Activated CD4-positive, alpha-beta T cell treated with anti-CD3 and anti-CD28 coated beads for 24 hours (primary cell): Measurements from ENCODE around the gene RAPGEF1.

Experiments used
- DNase-seq, 2 donors: peaks; one replicate each; pipeline ENCODE4 v3.0.0-alpha.2; 2020; ENCODE audit warnings: low read depth in 2 of 2

The RAPGEF1 gene

DNA sequence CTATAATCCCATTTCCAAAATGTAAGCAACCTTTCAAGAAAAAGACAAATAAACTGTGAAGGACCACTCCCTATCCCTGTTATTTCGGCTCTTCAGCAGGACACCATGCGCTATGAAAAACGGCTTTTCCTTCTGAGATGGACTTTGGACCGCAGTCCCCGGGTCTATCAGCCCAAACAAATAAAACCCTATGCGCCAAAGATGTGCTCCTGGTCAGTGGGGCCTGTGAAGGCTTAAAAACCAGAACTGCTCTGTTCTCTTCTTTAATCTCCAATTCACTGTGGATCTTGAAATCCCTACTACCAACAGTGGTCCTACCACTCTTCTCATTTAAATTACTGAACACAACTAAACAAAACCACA lies 33.3 kb downstream of the RAPGEF1 start:
- DNase-seq: no peak

DNA sequence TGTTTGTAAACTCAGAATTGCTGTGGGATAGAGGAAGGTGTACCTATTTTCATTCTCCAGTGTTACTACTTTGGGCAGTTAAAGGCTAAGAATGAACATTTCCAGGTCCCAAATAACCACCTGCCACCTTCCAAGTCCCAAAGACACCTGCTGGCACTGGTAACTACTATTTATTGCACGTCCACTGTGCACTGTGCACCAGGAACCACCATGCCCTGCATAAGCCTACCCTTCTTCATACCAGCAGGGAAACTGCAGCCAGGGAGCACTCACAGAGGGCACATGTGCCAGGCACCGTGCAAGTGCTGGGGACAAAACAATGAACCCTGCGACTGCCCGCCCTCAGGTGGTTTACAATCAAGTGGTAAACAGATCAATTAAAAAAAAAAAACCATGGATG lies 34.9 kb downstream of the RAPGEF1 start:
- DNase-seq: no peak

DNA sequence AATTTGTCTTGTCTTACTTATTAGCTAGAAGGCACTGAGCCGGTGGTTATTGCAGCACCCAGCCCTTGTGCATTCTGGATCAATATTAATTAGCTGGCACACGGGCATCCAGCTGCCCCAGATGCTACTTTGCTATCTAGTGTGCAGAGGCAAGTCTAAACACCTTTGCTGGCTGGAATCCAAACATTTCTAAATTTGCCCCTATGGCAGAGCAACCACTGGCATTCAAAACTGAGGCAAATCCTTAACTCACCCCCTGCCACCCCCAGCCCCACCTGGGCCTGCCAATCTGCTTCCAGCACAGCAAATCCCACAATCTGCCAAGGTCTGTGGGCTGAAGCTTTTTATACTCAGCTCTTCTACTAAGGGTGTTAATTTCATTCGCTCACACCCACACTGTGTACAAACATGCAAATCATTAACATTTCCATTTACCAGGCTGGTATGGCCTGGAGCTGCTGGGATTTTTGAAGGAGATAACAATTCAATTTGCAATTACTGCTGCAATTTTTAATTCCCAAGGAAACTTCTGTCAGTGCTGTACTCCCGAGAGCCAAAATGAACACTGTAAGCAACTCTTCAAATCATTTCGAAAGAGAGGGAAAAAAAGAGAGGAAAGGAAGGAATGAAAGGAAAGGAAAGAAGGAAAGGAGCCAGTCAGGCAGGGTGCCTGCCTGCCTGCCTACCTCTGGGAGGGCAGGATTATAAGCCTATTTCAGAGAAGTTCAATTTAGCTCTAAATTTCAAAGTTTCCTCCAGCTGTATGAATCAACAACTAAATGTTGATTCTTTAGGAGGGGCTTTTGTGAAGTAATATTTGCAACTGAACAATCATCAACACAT lies 35.5 kb downstream of the RAPGEF1 start:
- no peak for DNase-seq

DNA sequence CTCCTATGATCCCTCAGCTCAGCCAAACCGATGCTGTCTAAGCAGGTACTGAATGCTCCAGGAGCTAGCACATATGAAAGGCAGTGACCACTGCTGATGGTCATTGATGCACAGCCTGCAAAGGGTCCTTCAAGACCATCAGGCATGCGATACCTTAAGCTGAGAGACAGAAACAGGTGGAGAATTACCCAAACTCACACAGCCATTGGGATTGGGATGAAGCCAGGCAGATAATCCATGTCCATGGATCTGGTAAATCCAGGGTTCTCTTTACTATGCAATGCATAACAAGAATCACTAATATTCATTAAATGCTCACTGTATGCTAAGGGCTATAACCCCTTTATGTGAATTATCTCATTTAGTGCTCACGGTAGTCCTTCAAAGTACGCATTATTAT lies 36.2 kb downstream of the RAPGEF1 start:
- no peak for DNase-seq

DNA sequence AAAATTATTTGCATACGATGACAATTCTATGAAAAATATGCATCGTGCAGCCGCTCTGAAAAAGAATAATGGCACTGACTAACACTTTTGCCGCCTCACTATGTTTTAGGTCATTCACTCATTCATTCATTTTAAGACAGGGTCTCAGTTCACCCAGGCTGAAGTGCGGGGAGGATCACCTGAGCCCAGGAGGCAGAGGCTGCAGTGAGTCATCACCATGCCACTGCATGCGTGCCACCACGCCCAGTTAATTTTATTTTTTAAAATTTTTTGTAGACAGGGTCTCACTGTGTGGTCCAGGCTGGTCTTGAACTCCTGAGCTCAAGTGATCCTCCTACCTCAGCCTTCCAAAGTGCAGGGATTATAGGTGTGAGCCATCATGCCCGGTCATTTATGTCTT lies 37.0 kb downstream of the RAPGEF1 start:
- DNase-seq: no peak

DNA sequence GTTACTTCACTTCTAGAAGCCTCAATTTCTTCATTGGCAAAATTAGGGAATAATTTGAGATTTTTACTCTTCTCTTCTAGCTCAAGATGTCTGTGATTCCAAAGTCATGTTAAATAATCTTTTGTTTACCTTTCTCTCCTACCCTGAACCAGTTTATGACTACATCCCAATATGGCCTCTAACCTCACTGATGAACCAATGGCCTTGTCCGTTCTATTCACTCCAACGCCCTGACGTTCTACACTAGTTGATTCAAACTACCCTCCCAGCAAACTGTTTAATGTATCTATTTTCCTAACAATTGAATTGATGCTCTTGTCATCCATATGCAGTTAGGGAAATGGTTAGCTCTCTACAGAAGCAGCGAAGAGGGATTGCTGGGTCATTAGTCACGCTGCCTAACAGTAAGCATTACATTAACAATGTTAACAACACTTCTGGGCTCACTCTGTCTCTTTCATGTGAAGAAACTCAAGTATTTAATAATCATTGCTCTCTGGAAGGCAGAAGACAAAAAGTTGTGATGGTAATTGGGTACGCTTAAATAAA lies 38.0 kb downstream of the RAPGEF1 start:
- DNase-seq: no peak

DNA sequence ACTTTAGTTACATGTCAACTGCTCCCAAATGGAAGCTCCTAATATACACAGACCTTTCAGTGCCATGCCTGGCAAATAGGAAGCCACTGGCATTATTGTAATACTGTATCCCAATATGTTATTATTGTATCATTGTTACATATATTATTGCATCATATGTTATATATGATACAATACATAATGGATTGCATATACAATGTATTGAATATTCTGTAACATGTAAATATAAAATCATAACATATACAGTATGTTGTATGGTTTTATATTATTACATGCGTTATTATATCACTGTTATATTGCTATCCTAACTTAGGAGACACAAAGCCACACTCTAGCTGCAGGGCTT lies 38.5 kb downstream of the RAPGEF1 start:
- DNase-seq: no peak

DNA sequence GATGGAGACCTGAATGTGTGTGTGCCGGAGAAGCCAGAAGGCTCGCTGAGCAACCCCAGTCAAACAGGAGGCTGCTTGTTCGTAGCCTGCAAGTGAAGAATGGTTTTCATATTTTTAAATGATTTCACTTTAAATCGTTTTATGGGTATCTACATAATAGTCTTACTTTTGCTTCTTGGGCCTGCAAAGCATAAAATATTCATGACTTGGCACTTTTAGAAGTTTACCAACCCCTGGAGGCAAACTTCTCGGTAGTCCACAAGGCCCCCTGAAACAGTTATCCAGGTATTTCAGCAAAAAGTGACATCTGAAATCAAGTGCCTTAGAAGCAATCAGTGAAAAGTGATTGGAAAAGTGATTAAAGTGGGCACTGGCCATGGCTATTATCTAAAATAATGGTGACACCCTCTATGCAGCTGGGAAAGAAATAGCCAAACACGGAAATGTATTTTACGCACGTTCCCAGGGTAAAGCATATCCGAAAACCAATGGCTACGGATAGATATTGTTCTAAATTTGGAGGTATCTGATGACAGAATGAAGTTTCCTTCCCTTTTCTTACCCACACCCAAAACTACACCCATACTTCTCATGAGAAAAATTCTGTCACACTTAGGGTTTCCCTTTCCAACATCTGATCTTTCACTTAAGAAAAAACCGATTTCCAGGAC lies 39.0 kb downstream of the RAPGEF1 start:
- DNase-seq: no peak

DNA sequence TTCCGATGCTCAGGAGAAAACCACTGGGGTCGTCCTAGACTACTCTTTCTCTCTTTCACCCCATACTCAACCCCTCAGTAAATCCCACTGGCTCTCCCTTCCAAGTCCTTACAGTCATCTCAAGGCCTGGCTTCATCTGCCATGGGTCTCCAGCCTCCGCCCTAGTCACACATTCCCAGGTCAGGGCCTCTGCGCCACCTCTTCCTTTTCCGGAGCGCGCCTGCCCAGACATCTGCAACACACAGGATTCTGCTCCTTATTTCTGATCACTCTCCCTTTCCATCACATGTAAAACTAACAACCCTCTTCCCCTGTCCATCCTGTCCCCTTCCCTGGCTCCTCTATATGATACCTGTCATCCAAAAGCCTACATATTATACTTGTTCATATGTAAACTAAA lies 39.8 kb downstream of the RAPGEF1 start:
- no peak for DNase-seq

DNA sequence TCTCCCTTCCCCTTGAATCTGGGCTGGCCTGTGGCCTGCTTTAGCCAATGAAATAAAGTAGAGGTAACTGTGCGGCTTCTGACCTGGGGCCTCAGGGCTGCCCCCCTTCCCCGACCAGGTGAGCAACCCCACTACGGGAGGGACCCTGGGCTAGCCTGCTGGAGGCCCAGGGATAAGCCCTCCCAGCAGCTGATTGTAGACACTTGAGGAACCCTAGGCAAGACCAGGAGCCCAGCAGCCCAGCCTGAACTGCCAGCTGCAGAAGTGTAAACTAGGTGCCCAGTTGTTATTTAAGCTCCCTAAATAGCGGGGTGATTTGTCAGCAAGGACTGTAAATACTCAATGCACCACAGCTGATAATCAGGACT lies 41.3 kb downstream of the RAPGEF1 start:
- no peak for DNase-seq

DNA sequence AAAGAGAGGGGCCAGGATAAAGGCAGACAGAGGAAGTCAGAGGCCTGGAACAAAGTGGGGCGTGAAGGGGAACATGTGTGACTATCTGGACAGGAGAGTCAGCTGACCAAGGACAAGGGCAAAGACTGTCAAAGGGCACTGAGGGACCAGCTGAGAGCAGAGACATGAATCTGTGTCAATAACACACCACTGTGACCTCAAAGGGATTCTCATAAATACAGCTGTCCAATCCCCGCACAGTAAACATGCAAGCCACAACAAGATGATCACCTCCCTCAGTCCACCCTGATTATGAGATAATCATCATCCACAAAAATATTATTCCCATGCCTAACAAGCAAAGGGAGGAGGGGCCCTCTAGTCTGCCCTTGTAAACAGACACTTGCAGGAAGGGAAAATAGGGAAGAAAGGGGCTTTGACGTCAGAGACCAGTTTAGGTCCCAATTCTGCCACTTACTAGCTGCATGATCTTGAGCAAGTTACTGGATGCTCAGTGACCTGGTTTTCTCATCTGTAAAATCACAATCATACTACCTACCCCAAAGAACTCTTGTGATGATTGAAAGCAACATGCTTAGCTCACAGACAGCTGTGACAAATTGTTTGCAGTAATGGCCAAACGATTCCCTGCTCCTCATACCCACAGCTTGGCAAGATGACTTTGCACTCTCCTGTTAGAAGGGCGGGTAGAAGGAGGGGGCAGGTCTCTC lies 41.8 kb downstream of the RAPGEF1 start:
- no peak for DNase-seq

DNA sequence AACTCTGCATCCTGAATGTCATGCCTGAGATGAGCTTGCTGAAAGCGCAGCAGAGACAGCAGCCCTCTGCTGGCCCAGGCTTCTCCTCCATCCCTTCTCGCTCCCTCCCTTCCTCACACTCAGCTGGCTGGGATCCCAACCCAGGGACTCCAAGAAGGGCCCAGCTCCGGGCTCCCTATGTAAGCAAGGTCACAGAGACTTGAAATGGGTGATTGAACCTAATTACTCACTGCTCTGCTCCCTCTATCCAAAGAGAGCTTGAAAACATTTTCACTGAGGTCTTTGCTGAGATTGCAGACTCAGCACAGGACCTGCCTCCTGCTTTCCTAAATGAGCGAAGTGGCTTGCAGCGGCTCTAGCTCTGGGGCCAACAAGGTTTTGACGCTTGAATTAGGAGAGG lies 42.8 kb downstream of the RAPGEF1 start:
- DNase-seq: no peak

DNA sequence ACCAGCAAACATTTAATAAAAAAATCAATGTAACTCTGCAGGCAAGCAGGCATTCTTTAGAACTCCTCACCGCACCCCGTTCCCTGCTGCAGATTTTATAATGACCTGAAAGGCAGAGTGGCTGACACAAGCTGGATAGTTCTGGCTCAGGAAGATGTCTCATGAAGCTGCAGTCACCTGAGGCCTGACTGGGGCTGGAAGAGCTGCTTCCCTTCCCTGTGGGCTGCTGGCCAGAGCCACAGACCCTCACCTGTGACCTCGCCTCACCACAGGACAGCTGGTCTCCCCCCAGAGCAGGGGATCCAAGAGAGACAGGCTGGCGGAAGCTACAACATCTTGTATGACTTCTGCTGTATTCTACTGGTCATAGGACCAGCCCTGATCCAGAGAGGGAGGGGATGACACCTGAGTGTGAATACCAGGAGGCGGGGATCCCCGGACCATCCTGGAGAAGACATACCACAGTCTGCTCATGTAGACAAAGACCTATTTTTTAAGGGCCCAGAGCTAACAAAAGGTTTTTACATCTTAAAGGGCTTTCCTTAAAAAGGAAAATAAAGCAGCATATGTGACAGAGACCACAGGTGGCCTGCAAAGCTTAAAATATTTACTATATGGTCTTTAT lies 43.9 kb downstream of the RAPGEF1 start:
- no peak for DNase-seq

DNA sequence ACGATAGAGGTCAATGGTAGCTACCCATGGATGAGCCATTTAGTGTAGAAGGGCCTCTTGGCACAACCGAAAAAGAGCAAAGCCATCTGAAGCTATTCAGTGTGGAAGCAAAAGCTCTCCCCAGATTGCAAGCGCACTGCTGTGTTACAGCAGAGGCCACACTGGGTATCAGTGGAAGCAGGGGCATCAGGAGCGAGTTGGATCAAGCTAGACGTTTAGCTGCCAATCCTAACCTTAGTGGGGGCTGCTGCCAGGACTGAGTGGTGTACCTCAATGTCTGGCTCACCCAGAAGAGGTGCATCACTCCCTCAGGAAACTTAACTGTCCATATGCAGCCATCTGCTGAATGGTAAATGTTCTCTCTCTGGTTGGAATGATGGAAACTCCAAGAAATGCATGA lies 44.5 kb downstream of the RAPGEF1 start:
- no peak for DNase-seq

DNA sequence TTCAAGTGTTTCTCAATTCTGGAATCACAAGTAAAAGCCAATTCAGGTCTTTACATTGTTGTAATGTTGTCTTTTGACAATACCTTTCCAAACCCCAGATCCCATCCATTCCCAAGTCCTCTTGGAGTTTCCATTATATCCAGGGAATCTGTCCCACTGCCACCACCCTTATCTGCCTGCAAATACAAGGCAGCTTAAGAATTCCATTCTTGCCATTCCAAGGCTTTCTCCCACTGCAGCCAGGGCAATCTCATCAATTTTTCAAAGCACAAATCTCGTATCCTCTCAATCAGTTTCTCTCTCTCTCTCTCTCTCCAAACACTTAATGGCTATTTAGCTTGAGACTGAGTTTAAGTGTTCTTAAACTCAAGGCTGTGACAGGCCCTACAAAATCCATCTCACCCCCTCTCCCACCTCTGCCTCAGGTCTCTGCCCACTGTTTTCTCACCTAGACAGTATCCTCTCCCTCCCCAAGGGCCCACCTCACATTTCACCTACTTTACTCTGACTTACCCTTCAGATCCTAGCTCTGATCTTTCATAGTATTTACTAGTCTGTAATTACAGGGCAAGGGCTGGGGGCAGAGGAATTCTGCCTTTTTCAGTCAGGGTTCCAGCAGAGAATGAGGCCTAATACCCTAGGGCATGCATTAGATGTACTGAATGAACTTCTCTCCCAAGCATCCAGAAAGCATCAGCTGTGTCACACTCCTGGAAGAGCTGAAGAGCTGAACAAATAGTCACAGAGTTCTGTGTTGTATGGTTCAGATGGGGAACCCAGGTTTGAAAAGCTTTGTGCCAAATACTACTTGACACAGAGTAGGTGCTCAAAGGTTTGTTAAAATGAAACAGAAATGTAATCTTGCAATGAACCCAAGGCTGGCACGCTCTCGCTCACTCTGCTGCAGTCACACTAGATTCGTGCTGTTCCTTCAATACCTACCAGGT lies 46.0 kb downstream of the RAPGEF1 start:
- no peak for DNase-seq

DNA sequence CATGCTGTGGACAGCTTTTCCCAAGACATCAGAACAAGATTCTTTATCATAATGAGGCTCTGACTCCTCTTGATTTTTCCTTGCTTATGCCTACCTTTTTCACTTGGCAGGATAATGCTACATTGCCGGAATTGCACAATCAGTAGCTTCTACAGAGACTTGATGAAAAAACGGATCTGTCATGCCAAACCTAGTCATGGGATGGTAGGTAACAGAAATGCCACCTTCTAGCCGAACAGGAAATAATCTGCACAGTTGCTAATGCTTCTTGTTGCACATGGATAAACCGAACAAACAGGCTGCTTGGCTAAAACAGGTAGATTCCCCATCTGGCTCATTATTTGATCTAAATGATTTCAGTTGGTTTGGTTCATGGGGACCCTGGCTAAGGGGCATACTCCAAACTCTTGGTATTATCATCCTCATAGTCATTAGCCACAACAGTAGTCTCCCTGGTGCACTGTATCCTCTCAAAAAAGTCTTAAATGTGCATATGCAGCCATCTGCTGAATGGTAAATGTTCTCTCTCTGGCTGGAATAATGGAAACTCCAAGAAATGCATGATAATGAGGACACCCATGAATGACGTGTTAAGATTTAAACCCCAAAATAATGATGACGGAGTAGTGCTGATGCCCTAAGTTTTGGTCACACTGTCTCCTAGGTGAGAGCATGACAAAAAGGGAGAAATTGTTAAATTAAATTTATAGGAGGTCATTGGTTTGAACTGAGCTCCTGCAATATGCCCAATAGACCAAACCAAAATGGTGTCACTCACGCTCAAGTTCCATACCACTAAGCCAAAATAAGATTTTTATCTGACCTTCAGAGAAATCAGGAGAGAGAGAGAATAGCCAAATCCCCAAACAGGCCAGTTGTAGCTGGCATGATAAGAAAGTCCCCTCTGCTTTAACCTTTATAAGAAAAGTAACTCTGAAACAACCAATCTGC lies 47.0 kb downstream of the RAPGEF1 start:
- DNase-seq: no peak

DNA sequence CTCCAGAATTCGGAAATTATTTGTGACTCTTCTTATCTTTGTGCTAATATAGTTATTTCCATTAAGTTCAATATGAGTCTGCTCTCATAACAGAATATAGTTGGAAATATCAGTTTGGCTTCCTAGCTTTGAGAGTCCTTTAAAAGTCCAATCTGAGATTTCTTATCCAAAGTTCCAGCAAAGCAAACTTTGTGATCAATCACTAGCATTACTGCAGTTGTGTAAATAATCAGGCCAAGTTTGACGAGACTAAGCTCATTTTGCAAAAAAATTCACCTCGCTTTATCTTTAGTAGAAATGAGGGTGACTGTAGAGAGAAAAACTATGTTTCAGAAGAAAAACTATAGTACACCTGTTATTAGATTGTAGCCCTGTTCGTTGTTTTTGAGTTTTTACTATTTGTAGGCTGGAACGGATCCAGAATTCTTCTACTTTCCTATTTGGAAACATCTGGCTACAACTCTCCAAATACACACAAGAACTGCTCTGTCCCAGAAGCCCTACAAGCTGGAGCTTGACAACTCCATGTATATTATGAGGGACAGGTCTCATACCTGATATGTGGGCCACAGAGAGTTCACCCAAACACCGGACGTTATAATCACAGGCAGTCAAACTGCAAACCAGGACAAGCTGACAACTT lies 47.8 kb downstream of the RAPGEF1 start:
- DNase-seq: no peak

DNA sequence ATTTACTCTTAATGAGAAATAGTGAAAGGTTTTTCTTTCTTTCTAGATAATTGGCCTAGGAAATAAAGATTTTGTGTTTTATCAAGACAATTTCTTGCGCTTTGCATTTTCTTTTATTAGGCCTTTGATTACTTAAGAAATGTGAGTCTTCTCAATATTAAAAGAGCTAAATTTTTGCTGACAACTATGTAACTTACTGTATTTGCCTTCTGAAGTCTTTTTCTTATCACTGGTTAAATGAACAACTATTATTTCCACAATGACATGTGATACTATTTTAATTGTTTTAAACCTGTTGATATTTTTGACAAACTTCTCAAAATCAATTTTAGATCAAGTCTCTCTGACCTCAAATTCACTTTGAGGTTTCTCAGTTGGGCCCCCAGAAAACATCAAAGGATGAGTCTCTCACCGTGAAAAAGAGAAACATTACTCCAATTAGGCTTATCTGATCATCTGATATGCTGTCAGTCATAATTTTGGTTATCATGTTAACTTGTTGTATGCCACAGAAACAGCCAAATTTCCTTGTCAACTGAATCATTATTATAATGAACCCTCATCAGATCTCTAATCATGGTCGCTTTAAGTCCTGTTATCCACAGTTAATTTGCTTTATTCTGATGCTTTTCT lies 48.8 kb downstream of the RAPGEF1 start:
- DNase-seq: no peak

DNA sequence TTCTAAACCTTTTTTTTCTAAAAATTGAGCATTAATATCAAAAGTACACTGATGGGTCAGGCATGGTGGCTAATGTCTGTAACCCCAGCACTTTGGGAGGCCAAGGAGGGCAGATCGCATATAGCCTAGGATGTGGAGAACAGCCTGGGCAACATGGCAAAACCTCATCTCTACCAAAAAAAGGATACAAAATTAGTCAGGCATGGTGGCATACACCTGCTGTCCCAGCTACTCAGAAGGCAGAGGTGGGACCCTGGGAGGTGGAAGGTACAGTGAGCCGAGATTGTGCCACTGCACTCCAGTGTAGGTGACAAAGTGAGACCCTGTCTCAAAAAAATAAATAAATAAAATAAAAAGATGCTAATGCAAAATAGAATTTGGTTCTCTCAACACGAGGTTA lies 49.4 kb downstream of the RAPGEF1 start:
- DNase-seq: no peak
